IPS-18c (cell line): ENCODE measurements around the gene HCN3.
A peak's percentile ranks its signal among the peaks of the same experiment; 100 is the strongest.

Source experiments
- H3K4me3 ChIP-seq: 2 replicates; pipeline ENCODE4 v1.7.0; 2013; ENCODE audit warnings: low read depth, mild to moderate bottlenecking, low read length, moderate library complexity; ENCODE audit not compliant: insufficient read depth
- H3K9me3 ChIP-seq: one replicate; pipeline ENCODE4 v1.6.1; 2013; ENCODE audit warnings: mild to moderate bottlenecking, low read length, moderate library complexity; ENCODE audit not compliant: control insufficient read depth, insufficient read depth

Gene HCN3

DNA sequence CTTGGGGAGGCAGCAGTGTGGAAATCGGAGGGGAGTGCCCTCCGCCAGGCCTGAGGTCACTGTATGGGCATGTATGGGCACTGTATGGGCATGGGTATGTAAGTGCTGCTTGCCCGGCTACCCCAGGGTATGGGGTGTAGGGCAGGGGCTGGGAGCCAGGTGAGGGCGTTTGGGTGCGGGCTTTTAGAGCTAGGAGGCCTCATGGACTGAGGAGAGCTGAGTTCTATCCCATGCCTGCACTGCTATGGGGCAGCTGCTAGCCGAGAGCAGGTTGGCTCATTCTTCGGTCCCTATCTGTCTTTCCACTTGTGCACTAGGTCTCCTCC, 18.6 kb downstream of the HCN3 start:
- Histone ChIP-seq H3K9me3 (peaks cover 2% of the 10 kb centered on the region), H3K4me3 (peak overlapping the region; percentile 87)

GRCh38 chr1:155296661-155297060, 19.4 kb downstream of the HCN3 start:
- Histone ChIP-seq H3K9me3 (peaks cover 2% of the 10 kb centered on the region), H3K4me3 (no peak overlapping the region)

GRCh38 chr1:155297384-155297783, 20.1 kb downstream of the HCN3 start:
- Histone ChIP-seq H3K9me3 (peaks cover 2% of the 10 kb centered on the region), H3K4me3 (no peak overlapping the region)

DNA sequence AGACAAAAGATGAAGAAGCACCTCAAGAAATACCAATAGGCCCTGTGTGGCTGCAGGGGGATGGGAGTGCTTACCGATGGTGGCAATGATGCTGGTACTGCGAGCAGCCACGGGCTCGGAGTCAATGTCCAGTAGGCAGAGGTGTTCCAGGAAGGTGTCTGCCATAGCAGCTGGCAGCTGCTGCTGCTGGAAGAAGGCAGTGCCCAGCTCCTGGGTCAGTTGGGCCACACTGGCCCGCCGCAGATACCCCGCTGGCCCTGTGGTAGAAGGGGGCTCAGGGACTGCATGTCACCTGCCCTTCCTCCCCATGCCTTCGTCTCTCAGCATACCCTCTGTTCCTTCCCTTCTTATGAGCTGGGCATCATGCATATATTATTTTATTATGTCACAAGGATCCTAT, 22.8 kb downstream of the HCN3 start:
- Histone ChIP-seq H3K9me3 (peaks cover 2% of the 10 kb centered on the region), H3K4me3 (no peak overlapping the region)

- no peak overlapping the region for H3K4me3 ChIP-seq
- H3K9me3 ChIP-seq: no peaks in the 10 kb centered on the region
Measured at GRCh38 chr1:155300553-155301329, 23.5 kb downstream of the HCN3 start.

DNA sequence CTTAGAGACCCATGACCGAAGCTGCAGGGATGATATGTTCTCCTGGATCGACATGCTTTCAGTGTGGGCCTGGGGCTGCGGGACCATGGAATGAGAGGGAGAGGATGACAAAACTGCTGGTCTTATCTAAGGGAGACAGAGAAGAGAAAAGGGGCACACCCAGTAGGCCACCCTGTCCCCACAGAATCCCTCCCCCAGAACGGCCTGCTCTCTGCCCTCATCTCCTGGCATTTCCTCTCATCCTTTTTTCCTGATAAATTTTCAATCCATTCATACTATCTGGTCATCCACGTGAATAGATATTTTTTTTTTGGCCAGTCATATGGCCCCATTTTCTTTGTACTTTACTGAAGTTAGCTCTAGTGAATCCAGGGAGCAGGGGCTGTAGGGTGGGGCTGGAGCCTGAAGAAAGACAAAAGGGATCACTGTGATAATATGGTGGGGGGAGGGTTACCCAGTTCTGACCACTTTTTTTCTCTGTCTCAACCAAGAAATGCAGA, 24.1 kb downstream of the HCN3 start, which contains the start of gene PKLR:
TSS of gene PKLR (minus strand) at position 97 of the 500 bp plus-strand sequence. CDS start at position 54, 43 bp downstream.
- Histone ChIP-seq H3K9me3 (no peaks in the 10 kb centered on the region), H3K4me3 (no peak within 1 kb of the TSS)

DNA sequence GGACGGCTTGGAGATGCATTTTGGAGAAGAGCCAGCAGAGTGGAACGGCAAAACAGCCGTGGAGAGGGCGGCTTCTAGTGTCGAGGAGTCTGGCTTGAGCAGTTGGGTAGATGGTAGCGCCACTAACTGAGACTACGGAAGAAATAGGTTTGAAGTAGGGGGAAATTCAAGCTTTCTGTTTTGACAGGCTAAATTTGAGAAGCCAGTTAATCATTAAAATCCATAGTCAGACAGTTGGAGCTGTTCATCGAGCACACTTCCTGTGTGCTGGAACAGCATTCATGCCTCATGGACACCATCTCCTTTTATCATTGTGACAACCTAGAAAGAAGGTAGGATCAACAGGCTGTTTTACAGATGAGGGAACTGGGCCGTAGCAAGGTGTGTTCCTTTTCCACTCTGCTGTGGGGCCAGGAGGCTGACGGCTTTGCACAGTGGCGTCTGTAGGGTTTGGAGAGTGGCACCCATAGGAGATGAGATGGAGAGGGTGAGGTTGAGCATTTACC, 27.3 kb downstream of the HCN3 start:
- Histone ChIP-seq H3K4me3 (no peak overlapping the region), H3K9me3 (no peaks in the 10 kb centered on the region)

DNA sequence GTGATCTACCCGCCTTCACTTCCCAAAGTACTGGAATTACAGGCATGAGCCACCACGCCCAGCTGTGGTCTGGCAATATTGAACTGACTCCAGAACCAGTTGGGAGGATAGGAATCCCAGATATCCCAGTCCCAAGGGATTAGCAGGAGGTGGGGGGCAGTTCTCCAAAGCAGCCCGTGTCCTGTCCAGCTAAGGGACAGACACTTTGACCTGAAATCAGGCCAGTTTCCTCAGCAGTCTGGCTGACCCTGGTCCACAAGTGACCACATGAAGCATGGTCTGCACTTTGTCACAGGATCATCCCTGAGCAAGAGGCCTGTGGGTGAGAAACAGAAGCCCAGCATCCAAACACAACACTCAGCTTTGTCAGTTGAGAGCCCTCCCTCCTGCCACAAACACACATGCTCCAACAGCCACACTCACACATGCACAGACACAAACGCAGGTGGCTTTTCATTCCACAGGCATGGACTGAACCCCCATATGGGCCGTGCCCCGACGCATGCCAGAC, 28.7 kb downstream of the HCN3 start:
- Histone ChIP-seq H3K4me3 (no peak overlapping the region), H3K9me3 (no peaks in the 10 kb centered on the region)

- H3K4me3 ChIP-seq: no peak overlapping the region
Measured at GRCh38 chr1:155307247-155307740, 30.0 kb downstream of the HCN3 start.

DNA sequence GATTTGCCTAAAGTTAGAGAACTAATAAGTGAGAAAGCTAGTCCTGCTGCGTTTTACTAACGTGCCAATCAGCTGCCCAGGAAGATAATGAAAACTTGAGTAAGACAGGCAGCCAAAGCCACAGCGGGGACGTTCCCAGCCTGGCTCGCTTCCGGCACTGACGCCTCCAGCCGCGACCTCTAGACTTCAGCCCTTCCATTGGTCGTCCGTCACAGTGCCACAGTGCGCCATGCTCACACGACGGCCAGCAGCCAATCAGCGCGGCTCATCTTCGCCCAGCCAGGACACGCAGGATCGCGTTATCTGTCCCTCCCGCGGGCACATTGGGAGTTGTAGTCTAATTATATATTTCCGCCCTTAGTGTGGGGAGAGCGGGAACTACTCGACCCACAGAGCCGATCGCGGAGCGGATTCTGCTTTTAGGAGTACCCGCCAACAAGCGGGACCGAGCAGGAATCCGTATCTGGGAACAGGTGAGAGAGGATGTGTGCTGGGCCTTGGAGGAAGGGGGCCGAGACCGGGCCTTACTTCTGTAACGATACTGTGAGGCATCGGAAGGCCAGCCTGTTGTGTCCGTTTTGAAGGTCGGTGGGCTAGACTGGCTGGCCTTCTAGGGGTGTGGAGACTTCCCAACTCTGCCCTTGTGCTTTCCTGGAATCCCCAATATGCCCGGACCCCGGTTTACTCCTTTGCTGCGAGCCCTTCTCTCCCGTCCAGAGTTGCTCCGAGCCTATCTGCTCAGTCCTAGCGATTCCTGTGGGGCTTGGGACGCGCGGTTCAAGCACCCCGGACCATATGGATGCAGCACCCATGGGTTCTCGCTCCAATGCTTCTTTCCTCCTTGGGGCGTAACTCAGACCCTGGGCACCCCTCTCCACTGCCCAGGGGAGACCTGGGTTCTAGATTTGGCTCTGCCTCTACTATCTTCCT, 31.5 kb downstream of the HCN3 start, which contains the start of gene FDPS:
TSS of gene FDPS (plus strand) at position 374 of the 930 bp plus-strand sequence. CDS start 924 bp downstream, outside the sequence.
- Histone ChIP-seq H3K4me3 (peak within 1 kb of the TSS; percentile 99), H3K9me3 (no peaks in the 10 kb centered on the region)

More at GRCh38 chr1:155307247-155307740, 30.0 kb downstream of the HCN3 start:
- no peaks in the 10 kb centered on the region for H3K9me3 ChIP-seq

GRCh38 chr1:155309423-155310021, 32.3 kb downstream of the HCN3 start:
- Histone ChIP-seq H3K9me3 (no peaks in the 10 kb centered on the region), H3K4me3 (peak overlapping the region; percentile 99)

DNA sequence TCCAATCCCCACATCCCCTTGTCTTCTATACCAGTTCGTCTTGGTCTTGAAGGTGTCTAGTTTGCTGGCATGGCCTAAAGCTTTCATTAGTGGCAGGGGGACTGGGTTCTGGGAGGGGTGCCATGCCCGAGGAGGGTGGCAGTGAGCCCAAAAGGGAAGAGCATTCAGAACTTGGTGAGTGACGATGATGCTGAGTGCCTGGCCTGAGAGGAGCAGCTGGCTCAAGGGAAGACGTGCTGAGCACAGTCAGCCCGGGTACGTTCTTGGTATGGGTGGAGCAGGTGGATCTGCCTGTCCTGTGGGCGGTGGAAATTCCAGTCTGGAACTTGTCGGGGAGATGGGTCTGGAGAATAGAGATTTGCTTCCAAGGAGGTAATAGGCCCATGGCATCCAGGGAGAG, 36.0 kb downstream of the HCN3 start:
- Histone ChIP-seq H3K9me3 (no peaks in the 10 kb centered on the region), H3K4me3 (no peak overlapping the region)

DNA sequence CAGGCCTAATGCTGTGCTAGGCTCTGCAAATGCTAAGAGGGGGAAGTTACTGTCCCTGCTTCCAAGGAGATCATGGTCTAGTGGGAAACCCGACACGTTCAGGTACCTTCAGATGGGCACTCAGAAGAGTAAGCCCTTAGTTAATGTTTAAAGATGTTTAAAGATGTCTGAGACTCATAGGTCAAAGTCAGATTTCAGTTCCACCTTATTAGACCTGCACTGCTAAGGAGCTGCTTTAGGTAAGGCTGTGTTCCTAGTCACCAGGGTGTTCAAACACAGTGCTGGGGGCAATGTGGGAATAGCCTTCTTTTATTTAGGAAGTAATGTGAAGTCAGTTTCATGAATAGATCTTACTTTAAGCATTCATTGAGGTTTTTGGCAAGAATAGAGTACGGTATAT, 39.7 kb downstream of the HCN3 start:
- no peaks in the 10 kb centered on the region for H3K9me3 ChIP-seq
- no peak overlapping the region for H3K4me3 ChIP-seq

GRCh38 chr1:155318082-155318481, 40.8 kb downstream of the HCN3 start:
- no peaks in the 10 kb centered on the region for H3K9me3 ChIP-seq
- H3K4me3 ChIP-seq: no peak overlapping the region

DNA sequence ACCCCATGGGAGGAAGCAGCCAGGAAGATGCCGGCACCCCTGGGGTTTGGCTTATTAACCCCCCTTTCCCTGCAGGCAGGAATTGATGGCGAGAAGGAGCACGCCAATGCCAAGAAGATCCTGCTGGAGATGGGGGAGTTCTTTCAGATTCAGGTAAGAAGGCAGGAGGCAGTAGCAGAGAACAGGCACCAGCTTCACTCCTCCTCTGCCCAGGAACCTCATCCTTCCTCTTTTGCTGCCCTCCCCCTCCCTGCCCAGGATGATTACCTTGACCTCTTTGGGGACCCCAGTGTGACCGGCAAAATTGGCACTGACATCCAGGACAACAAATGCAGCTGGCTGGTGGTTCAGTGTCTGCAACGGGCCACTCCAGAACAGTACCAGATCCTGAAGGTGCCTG, 42.3 kb downstream of the HCN3 start:
- Histone ChIP-seq H3K4me3 (no peak overlapping the region), H3K9me3 (no peaks in the 10 kb centered on the region)

- H3K9me3 ChIP-seq: no peaks in the 10 kb centered on the region
- H3K4me3 ChIP-seq: peak overlapping the region; percentile 99
Measured at GRCh38 chr1:155320252-155320651, 43.0 kb downstream of the HCN3 start.
